ENCODE data around the gene SYNE2.
"Not testable (repeated sequence)": the region's sequence is repeated elsewhere in the genome, so short reads cannot be mapped to it uniquely, and the experiment has no call there.

Gene SYNE2

GRCh38 chr14:64012720-64013119, 159.9 kb downstream of the SYNE2 start:
- H3K4me3 Mint-ChIP-seq: no peak overlapping the region
- no peak overlapping the region for H3K27ac Mint-ChIP-seq
- no peaks in the 10 kb centered on the region for H3K27me3 Mint-ChIP-seq
- peaks cover 9% of the 10 kb centered on the region for H3K9me3 Mint-ChIP-seq
- H3K4me1 Mint-ChIP-seq: no peaks in the 10 kb centered on the region
- DNase-seq: no peak
- CTCF ChIA-PET: interaction anchor here (0.8 to 1.3 kb wide), 3 partner anchors 40 to 290 kb away, joined by 3 read pairs; no protein-coding TSS in a partner anchor
- H3K36me3 Mint-ChIP-seq: peaks cover 59% of the 10 kb centered on the region

- Mint-ChIP-seq H3K9me3 (no peaks in the 10 kb centered on the region), H3K27me3 (no peaks in the 10 kb centered on the region), H3K4me1 (no peaks in the 10 kb centered on the region), H3K4me3 (no peak overlapping the region), H3K27ac (peak overlapping the region; percentile 3), H3K36me3 (peaks cover 67% of the 10 kb centered on the region)
- CTCF ChIA-PET: no interaction called here
- no peak for DNase-seq
These were observed 172.7 kb downstream of the SYNE2 start for GRCh38 chr14:64025479-64025878.

- Mint-ChIP-seq H3K4me3 (no peak overlapping the region), H3K27me3 (no peaks in the 10 kb centered on the region), H3K27ac (no peak overlapping the region), H3K9me3 (no peaks in the 10 kb centered on the region), H3K4me1 (no peaks in the 10 kb centered on the region), H3K36me3 (peaks cover 70% of the 10 kb centered on the region)
- CTCF ChIA-PET: no interaction called here
- DNase-seq: no peak
These were observed 173.8 kb downstream of the SYNE2 start for GRCh38 chr14:64026600-64026999.

- Mint-ChIP-seq H3K9me3 (no peaks in the 10 kb centered on the region), H3K27me3 (no peaks in the 10 kb centered on the region), H3K36me3 (peaks cover 60% of the 10 kb centered on the region), H3K4me3 (no peak overlapping the region), H3K4me1 (no peaks in the 10 kb centered on the region), H3K27ac (no peak overlapping the region)
- CTCF ChIA-PET: no interaction called here
- no peak for DNase-seq
These were observed 182.3 kb downstream of the SYNE2 start for GRCh38 chr14:64035143-64035542.

GRCh38 chr14:64037869-64038745, 185.3 kb downstream of the SYNE2 start:
- H3K9me3 Mint-ChIP-seq, DNase-seq, H3K4me3 Mint-ChIP-seq, H3K4me1 Mint-ChIP-seq, H3K27me3 Mint-ChIP-seq, H3K27ac Mint-ChIP-seq, CTCF ChIA-PET: not testable (repeated sequence)
- peaks cover 57% of the 10 kb centered on the region for H3K36me3 Mint-ChIP-seq

- Mint-ChIP-seq H3K4me3 (no peak overlapping the region), H3K27me3 (no peaks in the 10 kb centered on the region), H3K36me3 (peaks cover 64% of the 10 kb centered on the region), H3K27ac (no peak overlapping the region), H3K4me1 (no peaks in the 10 kb centered on the region), H3K9me3 (peaks cover 9% of the 10 kb centered on the region)
- no peak for DNase-seq
- CTCF ChIA-PET: interaction anchor here (1.1 kb wide), 2 partner anchors 255 to 264 kb away, joined by 4 to 5 read pairs; partner anchors contain the start of gene ESR2
These were observed 186.2 kb downstream of the SYNE2 start for GRCh38 chr14:64038841-64039542.

GRCh38 chr14:64040044-64040443, 187.2 kb downstream of the SYNE2 start:
- Mint-ChIP-seq H3K27ac (no peak overlapping the region), H3K9me3 (peaks cover 9% of the 10 kb centered on the region), H3K27me3 (no peaks in the 10 kb centered on the region), H3K4me3 (no peak overlapping the region), H3K4me1 (no peaks in the 10 kb centered on the region), H3K36me3 (peaks cover 65% of the 10 kb centered on the region)
- CTCF ChIA-PET: interaction anchor here (1.1 kb wide), 2 partner anchors 254 to 263 kb away, joined by 4 to 5 read pairs; partner anchors contain the start of gene ESR2
- DNase-seq: no peak

- H3K4me3 Mint-ChIP-seq, H3K27me3 Mint-ChIP-seq, DNase-seq, H3K9me3 Mint-ChIP-seq, H3K4me1 Mint-ChIP-seq, CTCF ChIA-PET, H3K27ac Mint-ChIP-seq: not testable (repeated sequence)
- peaks cover 66% of the 10 kb centered on the region for H3K36me3 Mint-ChIP-seq
These were observed 190.5 kb downstream of the SYNE2 start for GRCh38 chr14:64043296-64043695.

GRCh38 chr14:64045091-64045490, 192.3 kb downstream of the SYNE2 start:
- Mint-ChIP-seq H3K4me3 (no peak overlapping the region), H3K27ac (no peak overlapping the region), H3K27me3 (no peaks in the 10 kb centered on the region), H3K4me1 (no peaks in the 10 kb centered on the region), H3K36me3 (peaks cover 66% of the 10 kb centered on the region), H3K9me3 (peaks cover 9% of the 10 kb centered on the region)
- CTCF ChIA-PET: no interaction called here
- no peak for DNase-seq

GRCh38 chr14:64049616-64050381, 197.0 kb downstream of the SYNE2 start:
- CTCF ChIA-PET: no interaction called here
- Mint-ChIP-seq H3K4me3 (no peak overlapping the region), H3K9me3 (no peaks in the 10 kb centered on the region), H3K4me1 (no peaks in the 10 kb centered on the region), H3K36me3 (peaks cover 57% of the 10 kb centered on the region), H3K27me3 (no peaks in the 10 kb centered on the region), H3K27ac (no peak overlapping the region)
- DNase-seq: no peak

- Mint-ChIP-seq H3K4me3 (no peak overlapping the region), H3K27ac (no peak overlapping the region), H3K27me3 (no peaks in the 10 kb centered on the region), H3K4me1 (no peaks in the 10 kb centered on the region), H3K9me3 (no peaks in the 10 kb centered on the region), H3K36me3 (peaks cover 57% of the 10 kb centered on the region)
- CTCF ChIA-PET: no interaction called here
- no peak for DNase-seq
These were observed 201.2 kb downstream of the SYNE2 start for GRCh38 chr14:64053694-64054669.

GRCh38 chr14:64059454-64060198, 206.8 kb downstream of the SYNE2 start:
- peaks cover 3% of the 10 kb centered on the region for H3K4me1 Mint-ChIP-seq
- CTCF ChIA-PET: interaction anchor here (1.3 to 2.2 kb wide), 2 partner anchors 18 to 236 kb away, joined by 4 to 6 read pairs; no protein-coding TSS in a partner anchor
- H3K27ac Mint-ChIP-seq: peak overlapping the region; percentile 49
- H3K27me3 Mint-ChIP-seq: no peaks in the 10 kb centered on the region
- H3K4me3 Mint-ChIP-seq: no peak overlapping the region
- no peak for DNase-seq
- H3K9me3 Mint-ChIP-seq: no peaks in the 10 kb centered on the region
- peaks cover 52% of the 10 kb centered on the region for H3K36me3 Mint-ChIP-seq

GRCh38 chr14:64060199-64060545, 207.4 kb downstream of the SYNE2 start:
- Mint-ChIP-seq H3K27ac (peak overlapping the region; percentile 49), H3K4me3 (no peak overlapping the region), H3K9me3 (no peaks in the 10 kb centered on the region), H3K4me1 (peaks cover 3% of the 10 kb centered on the region), H3K27me3 (no peaks in the 10 kb centered on the region), H3K36me3 (peaks cover 51% of the 10 kb centered on the region)
- CTCF ChIA-PET: interaction anchor here (0.8 to 2.2 kb wide), 3 partner anchors 19 to 236 kb away, joined by 3 to 6 read pairs (median 4); no protein-coding TSS in a partner anchor
- DNase-seq: no peak

Measured in activated naive CD4-positive, alpha-beta T cell treated with anti-CD3 and anti-CD28 coated beads, Interleukin-2, amount 10 ng/mL, durations not matched to agents 7 days and 5 days (primary cell).